NCI-H226 (cell line): Measurements from ENCODE around the gene SLC12A7.
"Not testable (repeated sequence)": the region's sequence is repeated elsewhere in the genome, so short reads cannot be mapped to it uniquely, and the experiment has no call there.

ENCODE experiments used
- DNase-seq: peaks from one replicate; pipeline ENCODE4 v3.0.0-alpha.2; 2015

Gene SLC12A7

GRCh38 chr5:1001406-1002270, 110.2 kb downstream of the SLC12A7 start:
- DNase-seq = no peak

DNA sequence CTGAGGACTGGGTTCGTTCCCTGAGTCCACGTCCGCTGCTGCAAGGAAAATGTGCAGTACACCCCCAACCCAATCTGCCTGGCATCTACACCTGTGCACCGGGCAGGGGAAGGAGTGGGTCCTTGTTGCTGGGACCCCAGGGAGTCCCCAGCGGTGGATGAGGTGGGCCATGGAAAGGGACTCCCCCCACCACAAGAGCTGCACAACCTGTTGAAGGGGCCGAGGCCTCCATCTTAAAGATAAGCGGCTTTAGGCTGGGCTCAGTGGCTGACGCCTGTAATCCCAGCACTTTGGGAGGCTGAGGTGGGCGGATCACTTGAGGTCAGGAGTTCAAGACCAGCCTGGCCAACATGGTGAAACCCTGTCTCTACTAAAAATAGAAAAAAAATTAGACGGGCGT, 111.0 kb downstream of the SLC12A7 start:
- DNase-seq = not testable (repeated sequence)
